ENCODE results near the gene ZMYND8.

DNA sequence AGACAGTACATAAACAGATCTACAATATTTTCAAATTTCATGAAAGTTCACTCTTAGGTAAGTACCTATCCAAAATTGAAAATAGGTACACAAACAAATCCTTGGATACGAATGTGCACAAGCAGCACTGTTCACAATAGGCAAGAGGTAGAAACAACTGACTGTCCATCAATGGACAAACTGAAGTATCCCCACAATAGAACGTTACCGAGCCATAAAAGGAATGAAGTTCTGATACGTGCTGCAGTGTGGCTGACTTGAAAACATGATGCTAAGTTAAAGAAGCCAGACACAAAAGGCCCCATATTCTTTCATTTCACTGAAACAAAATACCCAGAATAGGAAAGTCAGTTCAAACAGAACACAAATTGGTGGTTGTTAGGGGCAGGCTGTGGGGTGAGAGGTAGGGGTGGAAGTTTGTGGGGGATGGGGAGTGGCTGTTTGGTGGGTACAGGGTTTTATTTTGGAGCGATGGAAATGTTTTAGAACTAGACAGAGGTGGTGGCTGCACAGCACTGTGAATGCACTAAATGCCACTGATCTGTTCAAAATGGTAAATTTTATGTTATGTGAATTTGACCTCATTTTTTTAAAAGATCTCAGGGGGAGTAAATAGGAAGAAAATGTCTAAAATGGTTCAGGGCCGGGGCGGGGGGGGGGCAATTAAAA lies 89.5 kb downstream of the ZMYND8 start:
- TF ChIP-seq, protein P1, sequence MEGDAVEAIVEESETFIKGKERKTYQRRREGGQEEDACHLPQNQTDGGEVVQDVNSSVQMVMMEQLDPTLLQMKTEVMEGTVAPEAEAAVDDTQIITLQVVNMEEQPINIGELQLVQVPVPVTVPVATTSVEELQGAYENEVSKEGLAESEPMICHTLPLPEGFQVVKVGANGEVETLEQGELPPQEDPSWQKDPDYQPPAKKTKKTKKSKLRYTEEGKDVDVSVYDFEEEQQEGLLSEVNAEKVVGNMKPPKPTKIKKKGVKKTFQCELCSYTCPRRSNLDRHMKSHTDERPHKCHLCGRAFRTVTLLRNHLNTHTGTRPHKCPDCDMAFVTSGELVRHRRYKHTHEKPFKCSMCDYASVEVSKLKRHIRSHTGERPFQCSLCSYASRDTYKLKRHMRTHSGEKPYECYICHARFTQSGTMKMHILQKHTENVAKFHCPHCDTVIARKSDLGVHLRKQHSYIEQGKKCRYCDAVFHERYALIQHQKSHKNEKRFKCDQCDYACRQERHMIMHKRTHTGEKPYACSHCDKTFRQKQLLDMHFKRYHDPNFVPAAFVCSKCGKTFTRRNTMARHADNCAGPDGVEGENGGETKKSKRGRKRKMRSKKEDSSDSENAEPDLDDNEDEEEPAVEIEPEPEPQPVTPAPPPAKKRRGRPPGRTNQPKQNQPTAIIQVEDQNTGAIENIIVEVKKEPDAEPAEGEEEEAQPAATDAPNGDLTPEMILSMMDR (IDR thresholded peaks at IDR 0.05) = no peak
- no peak for TF ChIP-seq POLR2A (IDR thresholded peaks at IDR 0.05)

Data from testis (tissue), 2 donors.